Neural crest cell (in vitro differentiated cells): ENCODE results near the gene TRMT2A. TPM values are rescaled to one million over a fixed set of nuclear protein-coding genes. Genes with fewer than 3 reads are reported as not detected.

Source experiments
- DNase-seq: peaks from one replicate; pipeline ENCODE4 v3.0.0; 2021; ENCODE audit warnings: low read depth, mixed read lengths, low spot score
- H3K27ac Mint-ChIP-seq: one replicate; pipeline ENCODE4 v1.8.0; 2021; ENCODE audit warnings: mild to moderate bottlenecking, mixed read lengths; ENCODE audit not compliant: unreplicated experiment
- H3K27me3 Mint-ChIP-seq: 2 replicates; pipeline ENCODE4 v1.8.0; 2021; ENCODE audit warnings: low read depth, mild to moderate bottlenecking, mixed read lengths
- H3K36me3 Mint-ChIP-seq: 2 replicates; pipeline ENCODE4 v1.8.0; 2021; ENCODE audit warnings: low read depth, mild to moderate bottlenecking, mixed read lengths
- H3K4me1 Mint-ChIP-seq: 2 replicates; pipeline ENCODE4 v1.8.0; 2021; ENCODE audit warnings: mixed read lengths
- H3K4me3 Mint-ChIP-seq: one replicate; pipeline ENCODE4 v1.8.0; 2021; ENCODE audit warnings: mild to moderate bottlenecking, mixed read lengths
- H3K9me3 Mint-ChIP-seq: 2 replicates; pipeline ENCODE4 v1.8.0; 2021; ENCODE audit warnings: mixed read lengths
- total RNA-seq: library from RNA; stranded (reverse); gene quantifications from 2 replicates; pipeline ENCODE4 v1.2.1, GENCODE V29; 2021
- TF ChIP-seq, protein P1 (sequence below): fragments of 200-600 bp; sonication (generic); conservative IDR thresholded peaks from 2 replicates; pipeline ENCODE4 v1.5.0; 2021; ENCODE audit warnings: antibody characterized with exemption, mild to moderate bottlenecking

TRMT2A gene
- total RNA-seq, 1 donor from 2014 or later: 77.7 TPM

DNA sequence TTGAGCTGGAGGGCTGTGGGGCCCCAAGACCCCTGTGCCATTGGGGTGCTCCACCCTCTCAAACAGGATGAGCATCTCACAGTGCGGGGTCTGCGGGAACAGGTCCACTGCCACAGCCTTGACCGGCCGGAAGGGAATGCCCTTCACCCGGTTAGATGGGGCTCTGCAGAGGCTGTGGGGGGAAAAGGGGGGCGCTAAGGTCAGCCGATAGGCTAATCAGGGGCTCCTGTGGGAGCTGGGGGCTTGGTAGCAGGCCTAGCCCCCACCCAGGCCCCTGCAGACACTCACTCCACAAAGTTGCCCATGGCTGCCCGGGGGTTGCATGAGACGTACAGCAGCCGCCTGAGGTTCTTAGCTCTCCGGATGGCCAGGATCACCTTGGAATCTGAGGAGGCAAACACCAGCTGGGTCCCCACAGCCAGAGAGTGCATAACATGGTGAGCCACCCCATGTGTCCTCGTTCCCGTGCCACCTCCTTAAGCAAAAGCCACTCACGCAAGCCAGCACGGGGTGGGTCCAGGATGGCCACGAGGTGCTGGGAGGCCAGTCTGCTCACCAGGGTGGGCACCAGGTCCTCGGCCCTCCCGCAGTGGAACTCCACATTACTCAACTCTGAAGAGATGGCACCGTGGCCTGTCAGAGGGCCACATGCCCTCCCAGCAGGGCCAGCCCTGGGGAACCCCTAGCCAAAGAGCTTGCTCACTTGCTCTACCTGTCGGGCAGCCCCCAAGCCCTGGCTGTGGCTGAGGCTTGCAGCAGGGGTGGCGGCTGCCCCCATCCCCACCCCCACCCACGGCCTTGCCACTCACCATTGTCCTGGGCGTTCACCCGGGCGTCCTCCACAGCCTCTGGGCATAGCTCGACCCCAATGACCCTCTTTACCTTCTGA lies 4.2 kb downstream of the TRMT2A start:
- Mint-ChIP-seq H3K36me3 (peaks cover 9% of the 10 kb centered on the region), H3K4me3 (peak overlapping the region; percentile 54), H3K27me3 (peaks cover 14% of the 10 kb centered on the region), H3K27ac (no peak overlapping the region), H3K4me1 (peaks cover 12% of the 10 kb centered on the region), H3K9me3 (no peaks in the 10 kb centered on the region)
- no peak for DNase-seq
- TF ChIP-seq, protein P1, sequence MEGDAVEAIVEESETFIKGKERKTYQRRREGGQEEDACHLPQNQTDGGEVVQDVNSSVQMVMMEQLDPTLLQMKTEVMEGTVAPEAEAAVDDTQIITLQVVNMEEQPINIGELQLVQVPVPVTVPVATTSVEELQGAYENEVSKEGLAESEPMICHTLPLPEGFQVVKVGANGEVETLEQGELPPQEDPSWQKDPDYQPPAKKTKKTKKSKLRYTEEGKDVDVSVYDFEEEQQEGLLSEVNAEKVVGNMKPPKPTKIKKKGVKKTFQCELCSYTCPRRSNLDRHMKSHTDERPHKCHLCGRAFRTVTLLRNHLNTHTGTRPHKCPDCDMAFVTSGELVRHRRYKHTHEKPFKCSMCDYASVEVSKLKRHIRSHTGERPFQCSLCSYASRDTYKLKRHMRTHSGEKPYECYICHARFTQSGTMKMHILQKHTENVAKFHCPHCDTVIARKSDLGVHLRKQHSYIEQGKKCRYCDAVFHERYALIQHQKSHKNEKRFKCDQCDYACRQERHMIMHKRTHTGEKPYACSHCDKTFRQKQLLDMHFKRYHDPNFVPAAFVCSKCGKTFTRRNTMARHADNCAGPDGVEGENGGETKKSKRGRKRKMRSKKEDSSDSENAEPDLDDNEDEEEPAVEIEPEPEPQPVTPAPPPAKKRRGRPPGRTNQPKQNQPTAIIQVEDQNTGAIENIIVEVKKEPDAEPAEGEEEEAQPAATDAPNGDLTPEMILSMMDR: no peak

DNA sequence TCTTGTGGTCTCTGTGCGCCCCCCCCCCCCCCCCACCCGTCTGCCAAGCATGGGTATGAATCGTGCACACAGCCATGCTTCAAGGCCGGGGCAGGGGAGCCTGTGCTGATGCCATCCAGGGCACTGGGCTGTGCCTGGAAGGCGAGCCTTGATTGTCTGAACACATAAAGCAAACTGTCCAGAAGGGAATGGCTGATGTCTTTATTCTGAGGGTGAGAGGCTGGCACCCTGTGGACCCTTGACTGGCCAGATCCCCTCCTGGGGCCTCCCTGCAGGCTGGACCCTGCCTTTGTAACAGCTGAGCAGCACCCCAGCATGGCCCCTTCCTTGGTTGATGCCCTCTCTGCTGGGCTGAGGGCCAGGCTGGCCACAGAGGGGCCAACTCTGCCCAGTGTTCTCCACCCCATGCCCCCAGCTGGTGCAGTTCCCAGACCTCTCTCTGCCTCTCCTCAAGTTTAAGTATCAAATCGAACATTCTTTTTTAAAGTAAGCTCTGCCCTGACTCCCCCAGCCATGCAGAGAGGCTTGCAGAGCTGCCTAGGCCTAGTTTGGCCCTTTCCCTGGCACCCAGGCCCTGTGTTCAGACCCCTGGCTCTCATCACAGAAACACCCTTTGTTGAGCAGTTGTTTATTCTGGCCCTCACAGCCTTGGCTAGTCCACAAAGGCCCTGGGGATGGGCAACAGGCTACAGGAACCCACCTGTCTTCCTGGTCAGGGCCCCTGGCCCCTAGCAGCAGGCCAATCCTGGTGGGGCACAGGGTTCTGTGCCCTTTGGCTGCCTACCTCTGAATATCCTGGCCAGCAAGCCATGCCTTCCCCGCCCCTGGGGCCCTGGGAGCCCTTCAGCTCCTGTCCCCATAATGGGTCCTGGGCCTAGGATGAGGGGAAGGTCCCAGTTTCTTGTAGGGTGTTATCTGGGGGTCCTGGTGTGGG lies 5.1 kb downstream of the TRMT2A start:
- Mint-ChIP-seq H3K4me3 (peak overlapping the region; percentile 75), H3K4me1 (peaks cover 12% of the 10 kb centered on the region), H3K36me3 (peaks cover 9% of the 10 kb centered on the region), H3K27ac (no peak overlapping the region), H3K9me3 (no peaks in the 10 kb centered on the region), H3K27me3 (peaks cover 13% of the 10 kb centered on the region)
- TF ChIP-seq, protein P1: no peak
- DNase-seq: no peak

DNA sequence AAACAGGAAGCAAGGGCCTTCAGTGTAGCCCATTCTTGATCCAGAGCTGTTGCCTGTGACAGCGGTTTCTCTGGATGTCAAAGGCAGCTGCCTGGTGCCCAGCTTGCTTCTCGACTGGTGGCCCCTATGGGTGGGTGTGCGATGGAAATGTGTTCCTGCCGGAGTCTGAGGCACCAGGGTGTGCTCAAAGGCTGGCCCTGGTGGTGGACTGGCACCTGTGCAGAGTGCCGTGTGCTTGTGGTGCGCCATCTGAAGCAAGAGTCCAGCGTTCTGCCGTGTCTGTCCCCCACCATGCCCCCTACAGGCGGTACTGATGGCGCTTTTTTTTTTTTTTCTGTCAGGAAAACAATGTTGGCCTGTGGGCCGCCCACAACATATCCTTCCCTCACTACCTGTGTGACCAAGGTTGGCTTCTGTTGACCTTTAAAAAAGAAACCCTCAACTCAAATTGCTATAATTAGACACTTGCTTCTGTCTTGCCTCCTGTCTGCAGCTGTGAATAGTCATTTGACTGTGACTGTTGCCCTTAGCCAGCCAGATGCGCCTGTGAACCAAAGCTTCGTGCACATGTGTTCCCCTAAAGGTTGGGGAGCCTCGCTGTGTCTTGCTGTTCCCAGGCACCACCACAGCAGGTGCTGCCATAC lies 5.9 kb downstream of the TRMT2A start:
- no peaks in the 10 kb centered on the region for H3K9me3 Mint-ChIP-seq
- H3K4me1 Mint-ChIP-seq: peaks cover 12% of the 10 kb centered on the region
- peak overlapping the region; percentile 80 for H3K4me3 Mint-ChIP-seq
- DNase-seq: no peak
- H3K36me3 Mint-ChIP-seq: peaks cover 9% of the 10 kb centered on the region
- H3K27ac Mint-ChIP-seq: no peak overlapping the region
- TF ChIP-seq, protein P1: peak; percentile 60
- peaks cover 13% of the 10 kb centered on the region for H3K27me3 Mint-ChIP-seq

DNA sequence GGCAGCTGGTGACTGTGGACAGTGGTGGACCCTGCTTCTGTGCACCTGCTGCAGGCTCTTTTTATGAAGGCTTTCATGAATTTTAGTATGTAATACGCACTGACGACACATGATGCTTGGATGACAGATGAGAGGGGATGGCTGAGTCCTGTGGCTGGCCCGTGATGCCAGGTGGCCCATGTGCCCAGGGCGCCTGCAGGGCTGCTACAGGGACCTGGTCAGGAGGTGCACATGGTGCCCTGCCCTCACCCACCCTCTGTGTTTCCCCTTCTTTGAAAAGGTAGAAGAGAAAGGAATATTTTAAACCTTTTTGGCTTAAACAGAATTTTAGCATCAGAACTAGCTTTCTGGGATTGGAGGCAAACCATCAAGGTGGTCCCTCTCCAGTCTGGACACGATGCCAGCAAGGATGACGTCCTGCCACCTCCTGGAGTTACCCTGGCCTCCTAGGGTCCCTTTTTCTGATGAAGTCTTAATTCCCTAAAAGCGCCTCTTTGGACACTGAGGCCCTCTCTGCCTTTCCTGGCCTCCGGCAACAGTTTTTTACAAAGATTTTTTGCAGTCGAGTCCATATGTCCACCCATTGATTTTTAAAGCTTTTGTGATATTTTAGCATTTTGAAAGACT lies 6.6 kb downstream of the TRMT2A start:
- Mint-ChIP-seq H3K4me1 (peaks cover 11% of the 10 kb centered on the region), H3K27ac (no peak overlapping the region), H3K27me3 (peaks cover 13% of the 10 kb centered on the region), H3K9me3 (no peaks in the 10 kb centered on the region), H3K36me3 (peaks cover 9% of the 10 kb centered on the region), H3K4me3 (peak overlapping the region; percentile 80)
- TF ChIP-seq, protein P1: no peak
- no peak for DNase-seq
